ENCODE data around the gene LDHD.

Gene LDHD

GRCh38 chr16:75063549-75064088 lies 53.0 kb downstream of the LDHD start:
- peak overlapping the region; percentile 60 for H3K4me2 ChIP-seq (ENCODE audit: insufficient read depth, low read length)

GRCh38 chr16:75062976-75063346 lies 53.6 kb downstream of the LDHD start:
- DNase-seq (no peak), ATAC-seq (ENCODE audit: insufficient read depth, low read depth) (no peak)
- H2AFZ ChIP-seq (ENCODE audit: low read depth, low read length), result no peak overlapping the region
- H3K79me2 ChIP-seq (ENCODE audit: insufficient read depth, low read length), result peaks cover 100% of the 10 kb centered on the region
- TF ChIP-seq, protein P1, sequence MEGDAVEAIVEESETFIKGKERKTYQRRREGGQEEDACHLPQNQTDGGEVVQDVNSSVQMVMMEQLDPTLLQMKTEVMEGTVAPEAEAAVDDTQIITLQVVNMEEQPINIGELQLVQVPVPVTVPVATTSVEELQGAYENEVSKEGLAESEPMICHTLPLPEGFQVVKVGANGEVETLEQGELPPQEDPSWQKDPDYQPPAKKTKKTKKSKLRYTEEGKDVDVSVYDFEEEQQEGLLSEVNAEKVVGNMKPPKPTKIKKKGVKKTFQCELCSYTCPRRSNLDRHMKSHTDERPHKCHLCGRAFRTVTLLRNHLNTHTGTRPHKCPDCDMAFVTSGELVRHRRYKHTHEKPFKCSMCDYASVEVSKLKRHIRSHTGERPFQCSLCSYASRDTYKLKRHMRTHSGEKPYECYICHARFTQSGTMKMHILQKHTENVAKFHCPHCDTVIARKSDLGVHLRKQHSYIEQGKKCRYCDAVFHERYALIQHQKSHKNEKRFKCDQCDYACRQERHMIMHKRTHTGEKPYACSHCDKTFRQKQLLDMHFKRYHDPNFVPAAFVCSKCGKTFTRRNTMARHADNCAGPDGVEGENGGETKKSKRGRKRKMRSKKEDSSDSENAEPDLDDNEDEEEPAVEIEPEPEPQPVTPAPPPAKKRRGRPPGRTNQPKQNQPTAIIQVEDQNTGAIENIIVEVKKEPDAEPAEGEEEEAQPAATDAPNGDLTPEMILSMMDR (IDR thresholded peaks at IDR 0.05; ENCODE audit: borderline replicate concordance, extremely low read depth, low read length, poor library complexity, severe bottlenecking), result no peak
- no peak for TF ChIP-seq EZH2 (IDR thresholded peaks at IDR 0.05; ENCODE audit: borderline replicate concordance, low read depth, low read length, severe bottlenecking)
- H3K9me3 ChIP-seq (ENCODE audit: insufficient read depth, low read length, severe bottlenecking), result no peaks in the 10 kb centered on the region
- H3K4me2 ChIP-seq (ENCODE audit: insufficient read depth, low read length), result peak overlapping the region; percentile 60
- H3K27me3 ChIP-seq (ENCODE audit: insufficient read depth, low read length, poor library complexity), result no peaks in the 10 kb centered on the region
- peaks cover 28% of the 10 kb centered on the region for H3K36me3 ChIP-seq (ENCODE audit: insufficient read depth, low read length)
- peaks cover 32% of the 10 kb centered on the region for H4K20me1 ChIP-seq (ENCODE audit: insufficient read depth, low read length)
- H3K9ac ChIP-seq (ENCODE audit: low read depth, low read length), result peak overlapping the region; percentile 58
- peak overlapping the region in 1 of 2 experiments; percentile 45; a peak in 2 of 4 replicates for H3K4me3 ChIP-seq (ENCODE audit: low read depth in 1 of 2, low read length in 2 of 2)
- H3K27ac ChIP-seq (ENCODE audit: low read length), result peak overlapping the region; percentile 91
- peaks cover 99% of the 10 kb centered on the region for H3K4me1 ChIP-seq (ENCODE audit: insufficient read depth, low read length)

More at GRCh38 chr16:75063549-75064088, 53.0 kb downstream of the LDHD start:
- peaks cover 28% of the 10 kb centered on the region for H3K36me3 ChIP-seq (ENCODE audit: insufficient read depth, low read length)
- peaks cover 99% of the 10 kb centered on the region for H3K4me1 ChIP-seq (ENCODE audit: insufficient read depth, low read length)
- H3K79me2 ChIP-seq (ENCODE audit: insufficient read depth, low read length), result peaks cover 100% of the 10 kb centered on the region
- H3K9ac ChIP-seq (ENCODE audit: low read depth, low read length), result peak overlapping the region; percentile 58
- peak overlapping the region; percentile 91 for H3K27ac ChIP-seq (ENCODE audit: low read length)
- peaks cover 26% of the 10 kb centered on the region for H4K20me1 ChIP-seq (ENCODE audit: insufficient read depth, low read length)
- no peak overlapping the region for H2AFZ ChIP-seq (ENCODE audit: low read depth, low read length)
- no peaks in the 10 kb centered on the region for H3K27me3 ChIP-seq (ENCODE audit: insufficient read depth, low read length, poor library complexity)
- H3K9me3 ChIP-seq (ENCODE audit: insufficient read depth, low read length, severe bottlenecking), result no peaks in the 10 kb centered on the region
- ATAC-seq (ENCODE audit: insufficient read depth, low read depth) (no peak), DNase-seq (no peak)
- peak overlapping the region in 1 of 2 experiments; percentile 45; a peak in 2 of 4 replicates for H3K4me3 ChIP-seq (ENCODE audit: low read depth in 1 of 2, low read length in 2 of 2)
- TF ChIP-seq, protein P1 (IDR thresholded peaks at IDR 0.05; ENCODE audit: borderline replicate concordance, extremely low read depth, low read length, poor library complexity, severe bottlenecking), result peak; percentile 56
- no peak for TF ChIP-seq EZH2 (IDR thresholded peaks at IDR 0.05; ENCODE audit: borderline replicate concordance, low read depth, low read length, severe bottlenecking)

- Histone ChIP-seq H3K27ac (ENCODE audit: low read length) (peak overlapping the region; percentile 91), H3K4me1 (ENCODE audit: insufficient read depth, low read length) (peaks cover 99% of the 10 kb centered on the region)
- no peak for ATAC-seq (ENCODE audit: insufficient read depth, low read depth)
Measured at GRCh38 chr16:75062135-75062975, 54.2 kb downstream of the LDHD start.

More at GRCh38 chr16:75062135-75062975, 54.2 kb downstream of the LDHD start:
- Histone ChIP-seq H3K4me2 (ENCODE audit: insufficient read depth, low read length) (peak overlapping the region; percentile 60), H3K36me3 (ENCODE audit: insufficient read depth, low read length) (peaks cover 30% of the 10 kb centered on the region), H3K4me3 (ENCODE audit: low read depth in 1 of 2, low read length in 2 of 2) (peak overlapping the region in 1 of 2 experiments; percentile 45; a peak in 1 of 4 replicates), H3K79me2 (ENCODE audit: insufficient read depth, low read length) (peaks cover 100% of the 10 kb centered on the region), H3K9me3 (ENCODE audit: insufficient read depth, low read length, severe bottlenecking) (no peaks in the 10 kb centered on the region), H3K27me3 (ENCODE audit: insufficient read depth, low read length, poor library complexity) (no peaks in the 10 kb centered on the region), H3K9ac (ENCODE audit: low read depth, low read length) (peak overlapping the region; percentile 58), H2AFZ (ENCODE audit: low read depth, low read length) (no peak overlapping the region), H4K20me1 (ENCODE audit: insufficient read depth, low read length) (peaks cover 37% of the 10 kb centered on the region)
- no peak for DNase-seq
- no peak for TF ChIP-seq EZH2 (IDR thresholded peaks at IDR 0.05; ENCODE audit: borderline replicate concordance, low read depth, low read length, severe bottlenecking)
- TF ChIP-seq, protein P1 (IDR thresholded peaks at IDR 0.05; ENCODE audit: borderline replicate concordance, extremely low read depth, low read length, poor library complexity, severe bottlenecking), result peak; percentile 40
